ENCODE data around the gene TAF11. TPM values are rescaled to one million over a fixed set of nuclear protein-coding genes. Genes with fewer than 3 reads are reported as not detected.

TAF11 gene
- total RNA-seq, 2 experiments from 2014 or later: 31.5 to 38.1 TPM

DNA sequence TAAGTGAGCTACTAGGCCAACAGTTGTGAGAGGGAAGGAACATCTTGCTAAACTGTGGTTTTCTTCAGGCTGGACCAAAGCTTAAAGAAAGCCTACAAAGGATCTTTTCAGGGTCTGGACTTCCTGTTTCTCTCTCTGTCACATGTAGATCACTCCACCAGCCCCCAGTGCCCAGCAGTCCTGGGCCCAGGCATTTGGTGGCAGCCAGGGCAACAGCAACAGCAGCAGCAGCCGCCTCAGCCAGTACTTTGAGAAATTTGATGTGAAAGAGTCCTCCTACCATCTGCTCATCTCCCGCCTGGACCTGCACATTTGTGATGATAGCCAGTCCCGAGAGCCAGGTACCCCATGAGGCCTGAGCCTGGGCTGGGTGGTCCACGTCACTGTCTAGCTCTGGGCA, 51.8 kb downstream of the TAF11 start:
- TF ChIP-seq, protein P1, sequence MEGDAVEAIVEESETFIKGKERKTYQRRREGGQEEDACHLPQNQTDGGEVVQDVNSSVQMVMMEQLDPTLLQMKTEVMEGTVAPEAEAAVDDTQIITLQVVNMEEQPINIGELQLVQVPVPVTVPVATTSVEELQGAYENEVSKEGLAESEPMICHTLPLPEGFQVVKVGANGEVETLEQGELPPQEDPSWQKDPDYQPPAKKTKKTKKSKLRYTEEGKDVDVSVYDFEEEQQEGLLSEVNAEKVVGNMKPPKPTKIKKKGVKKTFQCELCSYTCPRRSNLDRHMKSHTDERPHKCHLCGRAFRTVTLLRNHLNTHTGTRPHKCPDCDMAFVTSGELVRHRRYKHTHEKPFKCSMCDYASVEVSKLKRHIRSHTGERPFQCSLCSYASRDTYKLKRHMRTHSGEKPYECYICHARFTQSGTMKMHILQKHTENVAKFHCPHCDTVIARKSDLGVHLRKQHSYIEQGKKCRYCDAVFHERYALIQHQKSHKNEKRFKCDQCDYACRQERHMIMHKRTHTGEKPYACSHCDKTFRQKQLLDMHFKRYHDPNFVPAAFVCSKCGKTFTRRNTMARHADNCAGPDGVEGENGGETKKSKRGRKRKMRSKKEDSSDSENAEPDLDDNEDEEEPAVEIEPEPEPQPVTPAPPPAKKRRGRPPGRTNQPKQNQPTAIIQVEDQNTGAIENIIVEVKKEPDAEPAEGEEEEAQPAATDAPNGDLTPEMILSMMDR (IDR thresholded peaks at IDR 0.05): no peak
- Mint-ChIP-seq H3K4me1 (ENCODE audit: low read depth) (no peaks in the 10 kb centered on the region), H3K27ac (no peak overlapping the region), H3K9me3 (no peaks in the 10 kb centered on the region), H3K4me3 (no peak overlapping the region), H3K27me3 (no peaks in the 10 kb centered on the region), H3K36me3 (ENCODE audit: low read depth) (peaks cover 72% of the 10 kb centered on the region)
- CTCF ChIA-PET: no interaction called here
- Histone ChIP-seq H3K4me1 (ENCODE audit: insufficient read depth, low read length) (no peaks in the 10 kb centered on the region), H3K27ac (ENCODE audit: low read depth in 1 of 2, low read length in 2 of 2) (no peak overlapping the region), H3K9me3 (ENCODE audit: control insufficient read depth in 1 of 2, insufficient read depth in 1 of 2, low read length in 2 of 2) (no peaks in the 10 kb centered on the region), H3K4me3 (ENCODE audit: low read length) (no peak overlapping the region), H3K36me3 (ENCODE audit: insufficient read depth, low read length) (peaks cover 30% of the 10 kb centered on the region), H3K27me3 (ENCODE audit: control insufficient read depth in 1 of 2, insufficient read depth in 2 of 2, low read length in 2 of 2) (no peaks in the 10 kb centered on the region)
- POLR2A ChIA-PET: no interaction called here
- DNase-seq (no peak), ATAC-seq (ENCODE audit: poor library complexity) (no peak)
- intact Hi-C loops (cut with DNase I, micrococcal nuclease): no loop called here

DNA sequence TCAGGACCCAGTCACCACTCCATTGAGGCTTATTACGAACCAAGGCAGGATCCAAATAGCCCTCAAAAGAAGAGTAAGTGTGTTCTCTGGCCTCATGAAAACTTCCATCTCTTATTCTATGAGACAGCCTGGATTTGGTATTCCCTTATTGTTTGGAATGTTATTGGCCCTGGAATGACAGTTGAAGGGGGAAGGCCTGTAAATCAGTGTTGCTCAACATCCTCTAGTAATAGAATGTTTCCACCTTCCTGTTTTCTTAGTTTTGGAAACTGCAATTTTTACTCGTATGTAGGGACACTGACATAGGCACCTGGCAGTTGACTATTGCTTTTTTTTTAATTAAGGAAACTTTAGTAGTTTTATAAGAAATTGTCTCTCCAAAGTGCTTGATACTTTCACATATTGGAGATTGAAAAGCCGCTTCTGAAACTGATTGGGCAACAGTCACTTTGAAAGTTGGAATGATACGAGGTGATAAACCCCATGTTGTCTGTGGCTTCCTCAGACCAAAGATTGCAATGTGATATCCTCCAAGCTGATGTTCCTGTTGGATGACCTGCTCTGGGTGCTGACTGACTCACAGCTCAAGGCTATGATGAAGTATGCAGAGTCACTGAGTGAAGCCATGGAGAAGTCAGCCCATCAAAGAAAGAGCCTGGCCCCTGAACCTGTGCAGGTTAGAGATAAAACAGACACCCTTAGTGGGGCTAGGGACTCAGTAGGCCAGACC, 52.9 kb downstream of the TAF11 start:
- ChIA-PET CTCF (no interaction called here), POLR2A (no interaction called here)
- ATAC-seq (ENCODE audit: poor library complexity) (no peak), DNase-seq (peak in 2 of 14 experiments; percentile 21)
- Mint-ChIP-seq H3K36me3 (ENCODE audit: low read depth) (peaks cover 77% of the 10 kb centered on the region), H3K4me3 (no peak overlapping the region), H3K27me3 (no peaks in the 10 kb centered on the region), H3K9me3 (no peaks in the 10 kb centered on the region), H3K27ac (no peak overlapping the region), H3K4me1 (ENCODE audit: low read depth) (no peaks in the 10 kb centered on the region)
- Histone ChIP-seq H3K27ac (ENCODE audit: low read depth in 1 of 2, low read length in 2 of 2) (no peak overlapping the region), H3K4me1 (ENCODE audit: insufficient read depth, low read length) (no peaks in the 10 kb centered on the region), H3K27me3 (ENCODE audit: control insufficient read depth in 1 of 2, insufficient read depth in 2 of 2, low read length in 2 of 2) (no peaks in the 10 kb centered on the region), H3K36me3 (ENCODE audit: insufficient read depth, low read length) (peaks cover 30% of the 10 kb centered on the region), H3K9me3 (ENCODE audit: control insufficient read depth in 1 of 2, insufficient read depth in 1 of 2, low read length in 2 of 2) (no peaks in the 10 kb centered on the region), H3K4me3 (ENCODE audit: low read length) (no peak overlapping the region)
- intact Hi-C loops (cut with DNase I, micrococcal nuclease): no loop called here
- TF ChIP-seq, protein P1 (IDR thresholded peaks at IDR 0.05): no peak

GRCh38 chr6:34832942-34833341, 54.9 kb downstream of the TAF11 start:
- Mint-ChIP-seq H3K4me1 (ENCODE audit: low read depth) (no peaks in the 10 kb centered on the region), H3K36me3 (ENCODE audit: low read depth) (peaks cover 68% of the 10 kb centered on the region), H3K9me3 (no peaks in the 10 kb centered on the region), H3K4me3 (no peak overlapping the region), H3K27me3 (no peaks in the 10 kb centered on the region), H3K27ac (no peak overlapping the region)
- DNase-seq (no peak), ATAC-seq (ENCODE audit: poor library complexity) (no peak)
- TF ChIP-seq, protein P1 (IDR thresholded peaks at IDR 0.05): no peak
- H3K4me3 ChIP-seq (ENCODE audit: low read length): no peak overlapping the region
- no peaks in the 10 kb centered on the region for H3K4me1 ChIP-seq (ENCODE audit: insufficient read depth, low read length)
- ChIA-PET POLR2A (no interaction called here), CTCF (no interaction called here)
- no peaks in the 10 kb centered on the region for H3K27me3 ChIP-seq (ENCODE audit: control insufficient read depth in 1 of 2, insufficient read depth in 2 of 2, low read length in 2 of 2)
- peaks cover 34% of the 10 kb centered on the region for H3K36me3 ChIP-seq (ENCODE audit: insufficient read depth, low read length)
- intact Hi-C loops (cut with DNase I, micrococcal nuclease): no loop called here
- H3K27ac ChIP-seq (ENCODE audit: low read depth in 1 of 2, low read length in 2 of 2): no peak overlapping the region
- H3K9me3 ChIP-seq (ENCODE audit: control insufficient read depth in 1 of 2, insufficient read depth in 1 of 2, low read length in 2 of 2): no peaks in the 10 kb centered on the region
